GM21825 (cell line): Measurements from ENCODE around the gene PDE4B.

Experiments used
- ATAC-seq: cut with Tn5 transposase; IDR thresholded peaks from one replicate; pipeline ENCODE4 v1.9.1; 2021; ENCODE audit warnings: mild to moderate bottlenecking, moderate library complexity; ENCODE audit not compliant: unreplicated experiment

The PDE4B gene

GRCh38 chr1:66326867-66327266 is 534.2 kb downstream of the PDE4B start:
- no peak for ATAC-seq

GRCh38 chr1:66327588-66327987 is 534.9 kb downstream of the PDE4B start:
- ATAC-seq, result no peak

GRCh38 chr1:66328896-66329295 is 536.2 kb downstream of the PDE4B start:
- ATAC-seq, result no peak

GRCh38 chr1:66330722-66331141 is 538.0 kb downstream of the PDE4B start:
- ATAC-seq, result no peak

GRCh38 chr1:66331658-66332547 is 539.2 kb downstream of the PDE4B start:
- no peak for ATAC-seq

- no peak for ATAC-seq
Observed at GRCh38 chr1:66332548-66332901, 539.8 kb downstream of the PDE4B start.

- no peak for ATAC-seq
Observed at GRCh38 chr1:66333466-66334199, 540.9 kb downstream of the PDE4B start.

- ATAC-seq, result no peak
Observed at GRCh38 chr1:66334318-66334717, 541.6 kb downstream of the PDE4B start.

GRCh38 chr1:66335125-66335524 is 542.4 kb downstream of the PDE4B start:
- ATAC-seq, result no peak

GRCh38 chr1:66335859-66336640 is 543.4 kb downstream of the PDE4B start:
- peak; percentile 81 for ATAC-seq

- no peak for ATAC-seq
Observed at GRCh38 chr1:66336641-66336990, 543.9 kb downstream of the PDE4B start.

GRCh38 chr1:66337249-66337648 is 544.6 kb downstream of the PDE4B start:
- ATAC-seq, result no peak

- ATAC-seq, result no peak
Observed at GRCh38 chr1:66339944-66340343, 547.2 kb downstream of the PDE4B start.

GRCh38 chr1:66341446-66342089 is 548.9 kb downstream of the PDE4B start:
- ATAC-seq, result no peak

GRCh38 chr1:66342707-66343106 is 550.0 kb downstream of the PDE4B start:
- ATAC-seq, result no peak

- ATAC-seq, result no peak
Observed at GRCh38 chr1:66343569-66344325, 551.1 kb downstream of the PDE4B start.

GRCh38 chr1:66346057-66346795 is 553.5 kb downstream of the PDE4B start:
- ATAC-seq, result no peak

GRCh38 chr1:66346873-66347272 is 554.2 kb downstream of the PDE4B start:
- no peak for ATAC-seq

GRCh38 chr1:66348776-66349175 is 556.1 kb downstream of the PDE4B start:
- no peak for ATAC-seq

- no peak for ATAC-seq
Observed at GRCh38 chr1:66349242-66349641, 556.5 kb downstream of the PDE4B start.
